K562 (cell line): ENCODE measurements around the gene KLK11. TPM values are rescaled to one million over a fixed set of nuclear protein-coding genes. Genes with fewer than 3 reads are reported as not detected.
A peak's percentile ranks its signal among the peaks of the same experiment; 100 is the strongest.

Experiments
- ATAC-seq: fragments of 200-7000 bp; cut with Tn5 transposase; 3 replicates; pipeline ENCODE4 v1.9.1; 2020; ENCODE audit warnings: moderate library complexity
- BruUV-seq: library from RNA; stranded (reverse); fragments of 400-500 nt; replicated peaks from 2 replicates; lab custom pipeline; 2021; lab: Mats Ljungman, UMichigan
- CTCF ChIA-PET: fragments of 300-600 bp; formaldehyde crosslinking; extraction: SDS; loops from one replicate; lab custom pipeline; 2021; ENCODE audit warnings: low intra/inter-chr PET ratio; lab: Yijun Ruan, JAX
- POLR2A ChIA-PET: fragments of 300-600, 350-650 bp; sonication (Branson Sonifier 250); formaldehyde crosslinking; extraction: SDS; loops from one replicate; lab custom pipeline; 2021; ENCODE audit warnings: antibody characterized with exemption, inconsistent platforms; lab: Yijun Ruan, JAX
- DNase-seq, 4 experiments: peaks; one replicate each; pipeline versions ENCODE4 v3.0.0 to v3.0.0-alpha.2; 2011 to 2018; ENCODE audit warnings: low spot score in 3 of 4, mixed read lengths in 3 of 4; ENCODE audit errors: extremely low read depth in 1 of 4
- FAIRE-seq: peaks from 2 replicates; lab custom pipeline; 2011; peaks lifted over from hg19 to GRCh38; lab: Jason Lieb, UNC
- H2AFZ ChIP-seq: 2 replicates; pipeline ENCODE4 v1.6.0; 2011; ENCODE audit warnings: low read depth, low read length, control low read depth, inconsistent platforms
- H3K27ac ChIP-seq: fragments of 200-600 bp; 3 replicates; pipeline ENCODE4 v1.8.0; 2011; ENCODE audit warnings: low read depth, mild to moderate bottlenecking, control low read depth, inconsistent platforms, low read length, moderate library complexity, mixed read lengths; ENCODE audit errors: extremely low read depth
- H3K27me3 ChIP-seq, 2 experiments: fragments of 300-600 bp in 1 of 2; 2 replicates in 1 of 2; 3 replicates in 1 of 2; pipeline versions ENCODE4 v1.6.0 to v1.8.0; 2011; ENCODE audit warnings: inconsistent platforms in 2 of 2, low read length in 2 of 2, mild to moderate bottlenecking in 1 of 2, mixed read lengths in 1 of 2, moderate library complexity in 1 of 2; ENCODE audit not compliant: control insufficient read depth in 2 of 2, insufficient read depth in 2 of 2
- H3K36me3 ChIP-seq: fragments of 300-600 bp; 3 replicates; pipeline ENCODE4 v1.8.0; 2011; ENCODE audit warnings: mild to moderate bottlenecking, low read length, inconsistent platforms; ENCODE audit not compliant: control insufficient read depth, insufficient read depth
- H3K4me1 ChIP-seq, 2 experiments: fragments of 200-600 bp in 1 of 2; replicated peaks in 1 of 2; 2 replicates in 1 of 2; 3 replicates in 1 of 2; pipeline versions ENCODE4 v1.5.1 to v1.8.0; 2011; ENCODE audit warnings: inconsistent platforms in 2 of 2, low read length in 2 of 2, mild to moderate bottlenecking in 1 of 2, mixed read lengths in 1 of 2, moderate library complexity in 1 of 2; ENCODE audit not compliant: control insufficient read depth in 2 of 2, insufficient read depth in 2 of 2
- H3K4me2 ChIP-seq: 2 replicates; pipeline ENCODE4 v1.6.1; 2011; ENCODE audit warnings: low read length, control low read depth, inconsistent platforms, mixed read lengths; ENCODE audit not compliant: insufficient read depth
- H3K4me3 ChIP-seq: fragments of 200-600 bp; sonication (generic), shearing (Covaris generic); 2 replicates; pipeline ENCODE4 v1.5.1; 2016; ENCODE audit warnings: control low read depth, inconsistent platforms
- H3K79me2 ChIP-seq: fragments of 200-600 bp; 3 replicates; pipeline ENCODE4 v1.8.0; 2011; ENCODE audit warnings: low read length, inconsistent platforms; ENCODE audit not compliant: control insufficient read depth, insufficient read depth
- H3K9ac ChIP-seq, 2 experiments: 2 replicates each; pipeline versions ENCODE4 v1.6.0 to v1.6.1; 2011; ENCODE audit warnings: low read depth in 2 of 2, low read length in 2 of 2, control low read depth in 1 of 2, inconsistent platforms in 1 of 2, mild to moderate bottlenecking in 1 of 2, mixed read lengths in 1 of 2; ENCODE audit not compliant: insufficient read depth in 1 of 2
- H3K9me1 ChIP-seq: one replicate; pipeline ENCODE4 v1.6.0; 2011; ENCODE audit warnings: inconsistent platforms, mild to moderate bottlenecking, low read length, moderate library complexity; ENCODE audit not compliant: control insufficient read depth, insufficient read depth
- H3K9me3 ChIP-seq: replicated peaks from 2 replicates; pipeline ENCODE4 v1.5.1; 2011; ENCODE audit warnings: low read depth, low read length, inconsistent platforms; ENCODE audit not compliant: control insufficient read depth, insufficient read depth
- H4K20me1 ChIP-seq: replicated peaks from 2 replicates; pipeline ENCODE4 v1.6.1; 2011; ENCODE audit warnings: low read length, inconsistent platforms, mixed read lengths; ENCODE audit not compliant: control insufficient read depth, insufficient read depth
- ATF1 ChIP-seq, 2 experiments: fragments of 450-650 bp in 1 of 2; IDR thresholded peaks; 2 replicates each; pipeline ENCODE4 v1.6.1; 2016; ENCODE audit warnings: missing compliant biosample characterization in 1 of 2, missing genetic modification characterization in 1 of 2
- CBX1 ChIP-seq: sonication (generic); IDR thresholded peaks from 2 replicates; pipeline ENCODE4 v1.6.1; 2016; ENCODE audit warnings: antibody characterized with exemption, low read depth, mild to moderate bottlenecking
- CHD1 ChIP-seq: fragments of 200-600 bp; sonication (generic); IDR thresholded peaks from one replicate; pipeline ENCODE4 v1.6.1; 2012; ENCODE audit warnings: mild to moderate bottlenecking, moderate library complexity, low read length, inconsistent platforms
- CREM ChIP-seq: IDR thresholded peaks from 2 replicates; pipeline ENCODE4 v1.6.1; 2014; ENCODE audit warnings: antibody characterized with exemption, low read depth
- GATAD2B ChIP-seq: fragments of 450-650 bp; IDR thresholded peaks from 2 replicates; pipeline ENCODE4 v1.6.1; 2017; ENCODE audit warnings: mild to moderate bottlenecking, borderline replicate concordance
- NELFE ChIP-seq: IDR thresholded peaks from 2 replicates; pipeline ENCODE4 v1.6.1; 2011; ENCODE audit warnings: mild to moderate bottlenecking; ENCODE audit not compliant: insufficient read depth, insufficient read length
- ZNF274 ChIP-seq: IDR thresholded peaks from 2 replicates; pipeline ENCODE4 v1.6.1; 2011; ENCODE audit warnings: low read depth, mild to moderate bottlenecking, low read length, moderate library complexity, borderline replicate concordance
- ZNF507 ChIP-seq: conservative IDR thresholded peaks from 2 replicates; pipeline ENCODE4 v1.6.1; 2017; ENCODE audit warnings: missing genetic modification characterization, missing compliant biosample characterization
- WGBS: fragments of 100-300 bp; shearing (Covaris generic); methylation state at CpG from one replicate; pipeline ENCODE4 v1.1.6; 2016; ENCODE audit warnings: low coverage, mixed read lengths; ENCODE audit not compliant: insufficient coverage; ENCODE audit errors: missing lambda C conversion rate; 5-methylcytosine and 5-hydroxymethylcytosine counted together
- in situ Hi-C: fragments of 300-500 bp; cut with MboI; formaldehyde crosslinking; loops from 4 replicates; pipeline ENCODE4 v1.15.0; 2018; ENCODE audit warnings: inconsistent platforms, mixed read lengths
- intact Hi-C: fragments of 100-400 bp; cut with micrococcal nuclease; formaldehyde crosslinking; loops from 2 replicates; pipeline ENCODE4 v1.14.2; 2022
- polyA plus RNA-seq, 8 experiments: library from polyadenylated mRNA; depleted of rRNA in 4 of 8; stranded (reverse) in 5 of 8; unstranded in 3 of 8; fragments of >200 nt; fragmentation: Nextera tagmentation in 2 of 8; fragmentation: Illumina TruSeq in 1 of 8; extraction: Ambion mirVana in 2 of 8; extraction: Trizol in 1 of 8; gene quantifications; 2 replicates each; pipeline versions ENCODE4 v1.2.1 to v1.2.3, GENCODE V29; 2011 to 2014; ENCODE audit warnings: inconsistent platforms in 1 of 8, missing spikeins in 1 of 8
- total RNA-seq, 7 experiments: library from RNA; depleted of rRNA in 6 of 7; stranded (reverse); fragments of >200 nt in 6 of 7; fragmentation: Illumina TruSeq in 2 of 7; extraction: Trizol in 2 of 7; gene quantifications; 2 replicates each; pipeline versions ENCODE4 v1.2.1 to v1.2.3, GENCODE V29; 2011 to 2021; ENCODE audit warnings: low replicate concordance in 1 of 7

Gene KLK11
- total and polyA plus RNA-seq, 9 of the 15 experiments (the other 6 are each of a cell fraction or from before 2014, with no cell fraction given), result not detected

DNA sequence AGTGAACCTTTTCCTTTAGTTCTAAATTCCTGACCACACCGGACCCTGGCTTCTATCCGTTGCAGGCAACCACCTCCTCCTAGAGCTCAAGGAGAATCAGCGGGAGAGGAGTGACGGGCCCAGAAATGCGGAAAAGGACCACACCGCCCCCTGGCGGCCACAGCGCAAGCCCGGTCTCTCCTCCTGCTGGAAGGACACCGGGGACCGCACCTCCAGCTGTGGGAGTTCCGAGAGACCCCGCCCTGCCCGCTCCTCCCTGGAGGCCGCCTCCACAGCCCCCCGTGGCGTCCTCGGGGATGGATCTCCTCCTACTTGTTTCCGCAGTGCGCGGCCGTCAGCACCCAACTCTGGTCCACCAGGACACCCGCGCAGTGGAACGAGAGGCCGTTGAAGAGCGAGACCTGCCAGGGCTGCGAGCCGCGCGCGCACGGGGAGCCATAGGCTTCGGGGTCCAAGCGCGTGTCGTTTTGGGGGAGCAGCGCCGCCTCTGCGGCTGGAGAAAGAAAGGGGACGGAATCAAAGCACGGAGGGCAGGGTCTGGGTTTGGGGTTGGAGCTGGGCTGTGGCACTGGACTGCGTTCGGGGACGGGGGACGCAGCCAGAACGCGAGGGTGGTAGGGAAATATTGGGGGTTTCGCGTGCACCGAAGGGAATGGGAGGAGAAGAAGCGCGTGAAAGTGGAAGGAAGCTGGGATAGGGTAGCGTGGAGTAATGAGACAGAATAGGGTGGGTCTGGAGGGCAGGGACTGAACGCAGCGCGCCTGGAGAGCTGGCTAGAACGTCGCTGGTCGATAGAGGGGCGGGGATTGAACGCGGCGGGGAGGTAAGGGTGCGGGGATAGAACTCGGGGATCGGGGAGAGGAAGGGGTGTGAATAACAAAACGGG lies 9.4 kb downstream of the KLK11 start (continued):
- TF ChIP-seq CREM (peak; percentile 45; the same call in 1 of the 2 replicates), ATF1 (CRISPR knock-in tag; IDR thresholded peaks at IDR 0.05) (no peak), ATF1 (tag; IDR thresholded peaks at IDR 0.05) (0 out of 2 replicates have a peak, but pooled peaks have one; percentile 29)

DNA sequence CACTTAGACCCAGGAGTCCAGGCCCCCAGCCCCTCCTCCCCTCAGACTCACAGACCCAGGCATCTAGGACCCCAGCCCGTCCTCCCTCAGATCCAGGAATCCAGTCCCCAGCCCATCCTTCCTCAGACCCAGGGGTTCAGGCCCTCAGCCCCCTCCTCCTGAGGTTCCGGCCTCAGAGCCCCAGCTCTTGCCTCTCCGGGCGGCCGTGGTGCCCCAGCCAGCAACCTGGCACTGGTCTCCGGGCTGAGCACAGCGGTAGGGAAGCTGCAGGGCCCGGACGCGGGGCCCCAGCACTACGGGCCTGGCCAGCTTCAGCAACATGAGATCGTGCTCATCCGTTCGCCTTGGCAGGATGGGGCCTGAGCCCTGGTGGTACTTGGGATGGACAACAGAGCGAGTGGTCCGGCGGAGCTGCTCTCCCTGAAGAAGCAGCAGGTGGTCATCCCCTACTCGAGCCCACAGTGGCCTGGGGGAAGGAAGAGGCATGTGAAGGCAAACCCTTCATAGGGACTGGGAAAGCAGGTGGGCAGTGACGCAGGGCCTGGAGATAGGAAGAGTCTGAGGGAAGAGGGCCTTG lies 10.6 kb downstream of the KLK11 start:
- H3K4me3 ChIP-seq, result no peak overlapping the region
- intact Hi-C loops, result loop anchor here (2.0 kb wide), 1 partner anchor 85 kb away; no protein-coding TSS in a partner anchor
- no peak overlapping the region for H3K27ac ChIP-seq
- no peaks in the 10 kb centered on the region for H3K9me3 ChIP-seq
- peaks cover under 1 to 28% of the 10 kb centered on the region in 2 experiments for H3K4me1 ChIP-seq
- in situ Hi-C loops, result no loop called here
- H4K20me1 ChIP-seq, result peaks cover 2% of the 10 kb centered on the region; the same call in 1 of the 2 replicates
- BruUV-seq, result no TSS peak
- H3K9me1 ChIP-seq, result no peaks in the 10 kb centered on the region
- WGBS, result 12% methylated on average over 13 of the region's 19 CpGs
- H3K36me3 ChIP-seq, result no peaks in the 10 kb centered on the region
- H2AFZ ChIP-seq, result no peak overlapping the region
- DNase-seq, result no peak
- peaks cover 5 to 44% of the 10 kb centered on the region in 2 experiments; a peak in 3 of 5 replicates for H3K27me3 ChIP-seq
- no peaks in the 10 kb centered on the region for H3K79me2 ChIP-seq
- ChIA-PET CTCF (interaction anchor here (1.0 to 1.8 kb wide), 2 partner anchors 79 to 86 kb away, joined by 3 to 11 read pairs; no protein-coding TSS in a partner anchor), POLR2A (interaction anchor here (0.9 to 1.1 kb wide), 2 partner anchors 17 to 77 kb away, joined by 3 read pairs; no protein-coding TSS in a partner anchor)
- H3K9ac ChIP-seq, result no peak overlapping the region
- H3K4me2 ChIP-seq, result no peak overlapping the region
- no peak for TF ChIP-seq CBX1
- no peak for TF ChIP-seq ZNF507 (tag)
- no peak for TF ChIP-seq NELFE
- no peak for TF ChIP-seq ZNF274
- no peak for TF ChIP-seq CHD1
- TF ChIP-seq GATAD2B, result no peak
- no peak for ATAC-seq
- FAIRE-seq, result no peak
